Measurements from ENCODE around the gene TIAM1. TPM values are rescaled to one million over a fixed set of nuclear protein-coding genes. Genes with fewer than 3 reads are reported as not detected.

TIAM1 gene
- total RNA-seq, 1 experiment from 2014 or later, result 28.7 TPM

DNA sequence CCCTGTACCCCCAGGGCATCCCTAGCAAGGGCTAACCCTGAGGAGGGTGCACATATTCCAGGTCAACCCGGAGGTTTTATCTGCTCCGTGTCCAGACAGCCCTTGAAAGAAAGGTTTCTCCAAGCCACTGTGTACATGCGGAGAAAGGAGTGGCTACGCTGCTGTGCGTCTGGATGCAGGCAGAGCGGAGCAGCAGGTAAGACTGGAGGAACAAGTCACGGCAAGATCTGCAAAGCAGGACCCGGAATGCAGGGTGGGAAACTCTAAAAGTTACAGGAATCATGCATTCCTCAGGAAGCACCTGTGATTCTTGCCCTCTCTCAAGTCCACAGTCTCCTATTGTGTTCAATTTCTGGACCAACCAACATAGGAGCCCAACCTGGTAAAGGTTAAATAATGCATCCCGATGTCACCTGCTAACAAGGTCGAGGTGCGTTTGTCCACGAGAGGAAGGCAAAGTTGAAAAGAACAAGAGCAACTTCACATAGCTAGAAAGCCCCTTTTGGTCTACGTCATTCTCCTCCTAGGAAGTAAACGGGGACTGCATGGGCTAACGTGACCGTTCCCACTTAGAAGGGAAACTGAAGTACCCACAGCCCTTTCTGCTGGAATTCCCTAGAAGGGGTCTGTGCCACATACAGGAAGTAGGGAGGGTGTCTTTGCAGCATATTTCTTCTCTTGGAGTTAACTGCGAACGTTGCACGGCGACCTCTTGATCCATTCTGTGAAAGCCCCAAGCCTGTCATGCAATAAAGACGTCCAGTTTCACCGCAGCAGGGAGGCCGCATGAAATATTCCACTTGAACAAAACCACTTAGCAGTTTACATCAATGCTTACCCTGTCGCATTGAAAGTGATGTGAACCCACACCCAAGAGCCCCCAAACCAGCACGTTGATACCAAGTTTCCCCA, 5.8 kb downstream of the TIAM1 start:
- no peak for ATAC-seq
- H3K4me1 Mint-ChIP-seq, result peaks cover 31% of the 10 kb centered on the region
- H3K4me3 Mint-ChIP-seq, result no peak overlapping the region
- H3K27ac Mint-ChIP-seq, result 0 out of 2 replicates have a peak overlapping the region, but pooled peaks have one; percentile 1
- ChIA-PET CTCF (no interaction called here), POLR2A (no interaction called here)
- DNase-seq (ENCODE audit: low spot score), result no peak
- H3K27me3 Mint-ChIP-seq (ENCODE audit: low read depth), result no peaks in the 10 kb centered on the region
- H3K9me3 Mint-ChIP-seq, result no peaks in the 10 kb centered on the region
- no peaks in the 10 kb centered on the region for H3K36me3 Mint-ChIP-seq
- TF ChIP-seq ARID4B (CRISPR knock-in tag; IDR thresholded peaks at IDR 0.05; ENCODE audit: borderline replicate concordance) (no peak), TP53 (CRISPR knock-in tag; IDR thresholded peaks at IDR 0.05) (no peak), MYBL2 (CRISPR knock-in tag; IDR thresholded peaks at IDR 0.05) (no peak), EMX1 (CRISPR knock-in tag; IDR thresholded peaks at IDR 0.05) (no peak), OVOL2 (CRISPR knock-in tag; IDR thresholded peaks at IDR 0.05; ENCODE audit: borderline replicate concordance) (no peak), HMGA2 (CRISPR knock-in tag; IDR thresholded peaks at IDR 0.05) (no peak), TEAD4 (CRISPR knock-in tag; IDR thresholded peaks at IDR 0.05) (no peak), FOXK1 (CRISPR knock-in tag; IDR thresholded peaks at IDR 0.05) (no peak), TEAD1 (CRISPR knock-in tag; IDR thresholded peaks at IDR 0.05) (no peak), ZBTB21 (CRISPR knock-in tag; IDR thresholded peaks at IDR 0.05; ENCODE audit: borderline replicate concordance) (no peak), ZNF219 (CRISPR knock-in tag; IDR thresholded peaks at IDR 0.05; ENCODE audit: borderline replicate concordance) (no peak), NR3C1 (CRISPR knock-in tag; conservative IDR thresholded peaks at IDR 0.05; ENCODE audit: low read depth) (no peak), USF1 (CRISPR knock-in tag; IDR thresholded peaks at IDR 0.05) (no peak), SP1 (CRISPR knock-in tag; conservative IDR thresholded peaks at IDR 0.05) (no peak), ATF6 (CRISPR knock-in tag; IDR thresholded peaks at IDR 0.05) (no peak), NR1H2 (CRISPR knock-in tag; IDR thresholded peaks at IDR 0.05) (no peak)
- TF ChIP-seq, protein P1, sequence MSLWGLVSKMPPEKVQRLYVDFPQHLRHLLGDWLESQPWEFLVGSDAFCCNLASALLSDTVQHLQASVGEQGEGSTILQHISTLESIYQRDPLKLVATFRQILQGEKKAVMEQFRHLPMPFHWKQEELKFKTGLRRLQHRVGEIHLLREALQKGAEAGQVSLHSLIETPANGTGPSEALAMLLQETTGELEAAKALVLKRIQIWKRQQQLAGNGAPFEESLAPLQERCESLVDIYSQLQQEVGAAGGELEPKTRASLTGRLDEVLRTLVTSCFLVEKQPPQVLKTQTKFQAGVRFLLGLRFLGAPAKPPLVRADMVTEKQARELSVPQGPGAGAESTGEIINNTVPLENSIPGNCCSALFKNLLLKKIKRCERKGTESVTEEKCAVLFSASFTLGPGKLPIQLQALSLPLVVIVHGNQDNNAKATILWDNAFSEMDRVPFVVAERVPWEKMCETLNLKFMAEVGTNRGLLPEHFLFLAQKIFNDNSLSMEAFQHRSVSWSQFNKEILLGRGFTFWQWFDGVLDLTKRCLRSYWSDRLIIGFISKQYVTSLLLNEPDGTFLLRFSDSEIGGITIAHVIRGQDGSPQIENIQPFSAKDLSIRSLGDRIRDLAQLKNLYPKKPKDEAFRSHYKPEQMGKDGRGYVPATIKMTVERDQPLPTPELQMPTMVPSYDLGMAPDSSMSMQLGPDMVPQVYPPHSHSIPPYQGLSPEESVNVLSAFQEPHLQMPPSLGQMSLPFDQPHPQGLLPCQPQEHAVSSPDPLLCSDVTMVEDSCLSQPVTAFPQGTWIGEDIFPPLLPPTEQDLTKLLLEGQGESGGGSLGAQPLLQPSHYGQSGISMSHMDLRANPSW (CRISPR knock-in tag; conservative IDR thresholded peaks at IDR 0.05; ENCODE audit: low read depth), result no peak
- TF ChIP-seq, protein P2, sequence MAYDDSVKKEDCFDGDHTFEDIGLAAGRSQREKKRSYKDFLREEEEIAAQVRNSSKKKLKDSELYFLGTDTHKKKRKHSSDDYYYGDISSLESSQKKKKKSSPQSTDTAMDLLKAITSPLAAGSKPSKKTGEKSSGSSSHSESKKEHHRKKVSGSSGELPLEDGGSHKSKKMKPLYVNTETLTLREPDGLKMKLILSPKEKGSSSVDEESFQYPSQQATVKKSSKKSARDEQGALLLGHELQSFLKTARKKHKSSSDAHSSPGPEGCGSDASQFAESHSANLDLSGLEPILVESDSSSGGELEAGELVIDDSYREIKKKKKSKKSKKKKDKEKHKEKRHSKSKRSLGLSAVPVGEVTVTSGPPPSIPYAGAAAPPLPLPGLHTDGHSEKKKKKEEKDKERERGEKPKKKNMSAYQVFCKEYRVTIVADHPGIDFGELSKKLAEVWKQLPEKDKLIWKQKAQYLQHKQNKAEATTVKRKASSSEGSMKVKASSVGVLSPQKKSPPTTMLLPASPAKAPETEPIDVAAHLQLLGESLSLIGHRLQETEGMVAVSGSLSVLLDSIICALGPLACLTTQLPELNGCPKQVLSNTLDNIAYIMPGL (CRISPR knock-in tag; IDR thresholded peaks at IDR 0.05), result no peak

Measured in WTC11 (cell line).